AG04449 (cell line): Measurements from ENCODE around the gene TCF15.

Experiments used
- CTCF ChIA-PET: fragments of 350-600 bp; formaldehyde crosslinking; extraction: SDS; loops from one replicate; lab custom pipeline; 2021; ENCODE audit warnings: antibody characterized with exemption; lab: Yijun Ruan, JAX
- POLR2A ChIA-PET: fragments of 400-600, 350-600 bp; formaldehyde crosslinking; extraction: SDS; loops from one replicate; lab custom pipeline; 2020; ENCODE audit warnings: antibody characterized with exemption, inconsistent platforms; lab: Yijun Ruan, JAX
- DNase-seq: peaks from one replicate; pipeline ENCODE4 v3.0.0-alpha.2; 2010; ENCODE audit warnings: low read depth, low spot score
- H3K4me3 ChIP-seq: 2 replicates; pipeline ENCODE4 v1.5.1; 2011; ENCODE audit warnings: low read depth, mild to moderate bottlenecking, control low read depth, low read length
- TF ChIP-seq, protein P1 (sequence below): IDR thresholded peaks from one replicate; pipeline ENCODE4 v1.5.1; 2011; ENCODE audit warnings: mild to moderate bottlenecking, moderate library complexity, low read length, control low read depth, inconsistent platforms; ENCODE audit not compliant: insufficient read depth; ENCODE audit errors: missing control alignments

The TCF15 gene

GRCh38 chr20:618980-619379 lies 8.9 kb upstream of the TCF15 start:
- POLR2A ChIA-PET: no interaction called here
- no peak for DNase-seq
- CTCF ChIA-PET: interaction anchor here (1.2 to 2.3 kb wide), 2 partner anchors 9 to 27 kb away, joined by 3 to 14 read pairs; no protein-coding TSS in a partner anchor
- TF ChIP-seq, protein P1, sequence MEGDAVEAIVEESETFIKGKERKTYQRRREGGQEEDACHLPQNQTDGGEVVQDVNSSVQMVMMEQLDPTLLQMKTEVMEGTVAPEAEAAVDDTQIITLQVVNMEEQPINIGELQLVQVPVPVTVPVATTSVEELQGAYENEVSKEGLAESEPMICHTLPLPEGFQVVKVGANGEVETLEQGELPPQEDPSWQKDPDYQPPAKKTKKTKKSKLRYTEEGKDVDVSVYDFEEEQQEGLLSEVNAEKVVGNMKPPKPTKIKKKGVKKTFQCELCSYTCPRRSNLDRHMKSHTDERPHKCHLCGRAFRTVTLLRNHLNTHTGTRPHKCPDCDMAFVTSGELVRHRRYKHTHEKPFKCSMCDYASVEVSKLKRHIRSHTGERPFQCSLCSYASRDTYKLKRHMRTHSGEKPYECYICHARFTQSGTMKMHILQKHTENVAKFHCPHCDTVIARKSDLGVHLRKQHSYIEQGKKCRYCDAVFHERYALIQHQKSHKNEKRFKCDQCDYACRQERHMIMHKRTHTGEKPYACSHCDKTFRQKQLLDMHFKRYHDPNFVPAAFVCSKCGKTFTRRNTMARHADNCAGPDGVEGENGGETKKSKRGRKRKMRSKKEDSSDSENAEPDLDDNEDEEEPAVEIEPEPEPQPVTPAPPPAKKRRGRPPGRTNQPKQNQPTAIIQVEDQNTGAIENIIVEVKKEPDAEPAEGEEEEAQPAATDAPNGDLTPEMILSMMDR: no peak
- no peak overlapping the region for H3K4me3 ChIP-seq

DNA sequence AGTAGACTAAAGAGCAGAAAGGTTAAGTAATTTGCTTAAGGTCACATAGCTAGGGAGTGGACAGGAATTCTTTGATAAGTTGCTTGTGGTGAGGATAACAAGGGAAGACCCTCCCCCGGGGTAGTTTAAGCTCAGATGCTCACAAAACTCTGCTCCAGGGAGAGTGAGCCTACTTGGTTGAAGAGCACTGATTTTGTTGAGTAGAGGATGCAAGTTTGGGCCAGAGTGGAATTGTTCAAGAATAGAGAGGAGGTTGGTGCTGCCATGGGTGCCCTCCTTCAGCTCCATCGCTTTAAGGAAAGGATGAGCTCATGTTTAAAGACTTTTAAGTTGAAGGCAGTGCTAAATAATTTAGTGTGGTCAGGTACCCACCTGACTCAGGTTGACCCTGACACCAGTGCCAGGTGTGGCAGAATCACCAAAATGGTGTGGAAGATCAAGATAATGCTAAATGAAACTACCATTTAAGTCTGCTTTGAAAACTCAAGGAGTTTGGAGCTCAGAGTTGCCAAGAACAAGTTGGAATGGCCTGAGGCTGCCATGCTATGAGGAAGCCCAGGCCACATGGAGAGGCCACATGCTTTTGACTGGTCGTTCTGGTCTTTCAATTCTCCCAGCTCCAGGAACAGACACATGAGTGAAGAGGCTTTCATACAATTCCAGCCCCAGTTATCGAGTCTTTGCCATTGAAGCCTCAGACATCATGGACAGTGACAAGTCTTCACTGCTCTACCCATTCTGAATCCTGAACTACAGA lies 8.0 kb upstream of the TCF15 start:
- CTCF ChIA-PET: interaction anchor here (1.2 to 2.3 kb wide), 2 partner anchors 10 to 28 kb away, joined by 3 to 14 read pairs; no protein-coding TSS in a partner anchor
- DNase-seq: no peak
- H3K4me3 ChIP-seq: no peak overlapping the region
- TF ChIP-seq, protein P1: no peak
- POLR2A ChIA-PET: no interaction called here

GRCh38 chr20:615514-615913 lies 5.4 kb upstream of the TCF15 start:
- TF ChIP-seq, protein P1: no peak
- no peak for DNase-seq
- POLR2A ChIA-PET: no interaction called here
- H3K4me3 ChIP-seq: no peak overlapping the region
- CTCF ChIA-PET: interaction anchor here (1.1 kb wide), 1 partner anchor 12 kb away, joined by 3 read pairs; no protein-coding TSS in a partner anchor

DNA sequence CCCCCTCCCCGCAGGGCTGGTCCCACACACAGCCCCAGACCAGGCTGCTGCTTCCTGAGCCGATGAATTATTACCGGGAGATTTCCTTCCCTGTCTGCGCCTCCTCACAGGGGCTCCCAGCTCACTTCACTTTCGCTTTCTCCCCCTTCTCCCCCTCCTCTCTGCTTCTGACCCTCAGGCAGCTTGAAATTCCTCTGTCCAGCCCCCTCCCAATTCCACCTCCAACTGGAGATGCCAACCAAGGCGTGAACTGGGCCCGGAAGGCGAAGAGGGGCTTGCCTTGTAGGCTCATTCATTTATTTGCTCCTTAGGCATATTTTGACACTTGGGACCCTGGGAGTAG lies 1.7 kb upstream of the TCF15 start:
- CTCF ChIA-PET: interaction anchor here (1.1 kb wide), 1 partner anchor 26 kb away, joined by 3 read pairs; no protein-coding TSS in a partner anchor
- POLR2A ChIA-PET: interaction anchor here (0.6 kb wide), 1 partner anchor 12 kb away, joined by 4 read pairs; no protein-coding TSS in a partner anchor
- TF ChIP-seq, protein P1: no peak
- no peak for DNase-seq
- no peak overlapping the region for H3K4me3 ChIP-seq

GRCh38 chr20:611047-611842 lies 1.1 kb upstream of the TCF15 start:
- ChIA-PET POLR2A (interaction anchor here (0.6 kb wide), 1 partner anchor 11 kb away, joined by 4 read pairs; no protein-coding TSS in a partner anchor), CTCF (no interaction called here)
- TF ChIP-seq, protein P1: no peak
- no peak for DNase-seq
- no peak overlapping the region for H3K4me3 ChIP-seq
